ENCODE data around the gene CPT1A.
A peak's percentile ranks its signal among the peaks of the same experiment; 100 is the strongest.

Gene CPT1A

GRCh38 chr11:68854273-68854958 lies 12.7 kb upstream of the CPT1A start:
- DNase-seq (ENCODE audit: low read depth in 1 of 2, low spot score in 1 of 2), result no peak

GRCh38 chr11:68852628-68853027 lies 10.9 kb upstream of the CPT1A start:
- DNase-seq (ENCODE audit: low read depth in 1 of 2, low spot score in 1 of 2), result no peak

- DNase-seq (ENCODE audit: low read depth in 1 of 2, low spot score in 1 of 2), result no peak
Observed at GRCh38 chr11:68848429-68848828, 6.7 kb upstream of the CPT1A start.

- DNase-seq (ENCODE audit: low read depth in 1 of 2, low spot score in 1 of 2), result no peak
Observed at GRCh38 chr11:68847395-68847794, 5.7 kb upstream of the CPT1A start.

- DNase-seq (ENCODE audit: low read depth in 1 of 2, low spot score in 1 of 2), result no peak
Observed at GRCh38 chr11:68845351-68846002, 3.8 kb upstream of the CPT1A start.

GRCh38 chr11:68844801-68845200 lies 3.1 kb upstream of the CPT1A start:
- DNase-seq (ENCODE audit: low read depth in 1 of 2, low spot score in 1 of 2), result no peak

- no peak for DNase-seq (ENCODE audit: low read depth in 1 of 2, low spot score in 1 of 2)
Observed at GRCh38 chr11:68844376-68844775, 2.7 kb upstream of the CPT1A start.

- DNase-seq (ENCODE audit: low read depth in 1 of 2, low spot score in 1 of 2), result peak; percentile 59 to 63
Observed at GRCh38 chr11:68843703-68844312, 2.1 kb upstream of the CPT1A start.

GRCh38 chr11:68843052-68843561 lies 1.4 kb upstream of the CPT1A start:
- no peak for DNase-seq (ENCODE audit: low read depth in 1 of 2, low spot score in 1 of 2)

GRCh38 chr11:68842427-68843051 lies 823 bp upstream of the CPT1A start:
- DNase-seq (ENCODE audit: low read depth in 1 of 2, low spot score in 1 of 2), result no peak

GRCh38 chr11:68840661-68841653 lies 759 bp downstream of the CPT1A start:
- DNase-seq (ENCODE audit: low read depth in 1 of 2, low spot score in 1 of 2), result no peak

GRCh38 chr11:68839911-68840641 lies 1.6 kb downstream of the CPT1A start:
- DNase-seq (ENCODE audit: low read depth in 1 of 2, low spot score in 1 of 2), result no peak

GRCh38 chr11:68839054-68839865 lies 2.5 kb downstream of the CPT1A start:
- DNase-seq (ENCODE audit: low read depth in 1 of 2, low spot score in 1 of 2), result peak; percentile 85 to 91

- no peak for DNase-seq (ENCODE audit: low read depth in 1 of 2, low spot score in 1 of 2)
Observed at GRCh38 chr11:68838572-68838964, 3.1 kb downstream of the CPT1A start.

- no peak for DNase-seq (ENCODE audit: low read depth in 1 of 2, low spot score in 1 of 2)
Observed at GRCh38 chr11:68837583-68838571, 3.8 kb downstream of the CPT1A start.

GRCh38 chr11:68835749-68836148 lies 6.0 kb downstream of the CPT1A start:
- no peak for DNase-seq (ENCODE audit: low read depth in 1 of 2, low spot score in 1 of 2)

- DNase-seq (ENCODE audit: low read depth in 1 of 2, low spot score in 1 of 2), result no peak
Observed at GRCh38 chr11:68835328-68835727, 6.4 kb downstream of the CPT1A start.

All from stimulated activated CD4-positive, alpha-beta T cell treated with anti-CD3 and anti-CD28 coated beads, Interleukin-15, amount 100 ng/mL, for 1 hour (primary cell).